Left hindlimb (tissue), 1 donor: Measurements from ENCODE around the gene BCL6.
A peak's percentile ranks its signal among the peaks of the same experiment; 100 is the strongest.

Experiments
- DNase-seq: peaks from one replicate; pipeline ENCODE4 v3.0.0-alpha.2; 2018

The BCL6 gene

DNA sequence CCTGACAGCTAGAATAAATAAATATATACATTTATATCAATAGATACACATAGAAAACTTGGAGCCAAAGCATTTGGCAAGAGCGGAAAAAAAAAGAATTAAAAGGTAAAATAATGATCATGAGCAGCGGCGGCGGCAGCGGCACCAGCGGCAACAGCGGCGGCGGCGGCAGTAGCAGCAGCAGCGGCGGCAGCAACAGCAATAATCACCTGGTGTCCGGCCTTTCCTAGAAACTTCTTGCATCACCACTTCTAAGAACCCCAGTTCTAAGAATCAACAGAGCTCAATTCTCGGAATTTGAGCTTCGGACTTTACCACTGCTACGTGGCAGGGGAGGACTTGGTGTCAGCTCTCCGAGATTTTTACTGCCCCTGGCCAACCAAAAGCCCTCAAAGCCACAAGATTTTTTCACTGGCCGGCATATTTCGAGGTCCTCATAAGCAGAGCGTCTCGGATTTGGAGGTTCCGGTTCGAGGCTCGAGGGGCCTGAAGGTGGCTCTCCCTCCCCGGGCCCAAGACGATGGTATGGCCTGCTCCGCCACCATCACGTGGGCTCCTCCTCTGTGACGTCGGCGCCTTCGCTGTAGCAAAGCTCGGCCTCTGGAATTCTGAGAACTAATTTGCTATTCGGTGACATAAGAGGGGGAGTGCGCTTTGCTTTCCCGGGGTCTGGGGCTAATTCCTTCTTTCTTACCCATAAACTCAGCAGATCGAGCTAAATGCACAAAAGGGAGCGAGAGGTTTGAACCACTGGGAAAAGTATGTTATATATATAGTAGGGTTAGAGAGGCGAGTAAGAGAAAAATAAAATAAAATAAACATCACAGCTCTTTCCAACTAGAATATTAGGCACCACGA, at the start of gene BCL6:
TSS of gene BCL6 (minus strand) at position 268 of the 858 bp plus-strand sequence. CDS start 11,775 bp downstream, outside the sequence.
- DNase-seq, result peak; percentile 96

GRCh38 chr3:187794731-187795130, 49.5 kb upstream of the BCL6 start:
- no peak for DNase-seq

- DNase-seq, result no peak
Observed at GRCh38 chr3:187793618-187794017, 48.4 kb upstream of the BCL6 start.

DNA sequence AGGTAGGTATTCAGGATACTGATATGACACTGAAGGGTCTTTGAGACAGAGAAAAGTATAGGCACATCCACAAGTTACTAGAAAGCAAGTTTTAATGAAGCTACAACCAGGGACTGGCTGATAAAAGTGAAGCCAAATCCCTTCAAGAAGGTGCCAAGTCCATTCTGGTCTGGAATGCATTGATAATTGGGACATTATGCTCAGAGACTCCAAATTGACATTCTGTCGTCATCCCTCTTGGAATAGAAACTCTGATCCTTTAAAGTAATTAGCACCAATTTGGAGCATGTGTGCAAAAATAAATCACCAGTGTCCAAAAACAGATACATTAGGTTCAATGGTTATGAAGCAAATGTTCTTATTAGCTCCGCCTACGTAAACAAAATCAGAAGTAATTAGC, 47.3 kb upstream of the BCL6 start:
- DNase-seq, result no peak

DNA sequence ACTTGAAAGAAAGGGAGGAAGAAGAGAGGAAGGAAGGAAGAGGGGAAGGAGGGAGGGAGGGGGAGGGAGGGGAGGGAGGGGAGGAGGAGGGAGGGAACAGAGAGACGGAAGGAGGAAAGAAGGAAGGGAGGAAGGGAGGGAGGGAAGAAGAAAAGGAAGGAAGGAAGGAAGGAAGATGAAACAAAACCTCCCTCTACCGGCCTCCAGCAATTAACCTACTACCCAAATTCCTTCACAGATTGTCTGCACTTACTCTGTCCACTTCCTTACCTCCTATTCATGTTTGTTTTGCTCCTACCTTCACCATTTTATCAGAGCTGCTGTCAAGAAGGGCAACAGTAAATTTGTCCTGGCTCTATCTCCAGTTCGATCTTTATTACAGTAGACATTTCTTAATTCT, 44.6 kb upstream of the BCL6 start:
- no peak for DNase-seq

- DNase-seq, result no peak
Observed at GRCh38 chr3:187788984-187789857, 44.0 kb upstream of the BCL6 start.

DNA sequence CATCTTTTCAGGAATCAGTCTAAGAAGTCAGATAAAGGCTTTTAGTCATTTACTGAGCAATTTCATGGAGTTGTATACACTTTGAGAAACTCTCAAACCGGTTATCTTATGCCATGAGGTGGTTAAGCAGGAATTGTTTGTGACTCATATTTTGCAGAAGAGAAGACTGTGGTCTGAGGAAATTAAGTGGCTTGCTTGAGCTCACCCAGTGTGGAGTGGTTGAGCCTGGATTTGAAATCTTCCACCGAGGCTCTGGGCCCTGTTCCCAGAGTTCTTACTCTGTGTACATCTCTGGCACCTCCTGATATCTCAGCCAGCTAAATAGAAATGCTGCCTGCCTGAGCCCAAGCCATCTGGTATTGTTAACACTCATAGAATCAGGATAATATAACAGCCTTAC, 37.8 kb upstream of the BCL6 start:
- no peak for DNase-seq

- no peak for DNase-seq
Observed at GRCh38 chr3:187782006-187782405, 36.7 kb upstream of the BCL6 start.

DNA sequence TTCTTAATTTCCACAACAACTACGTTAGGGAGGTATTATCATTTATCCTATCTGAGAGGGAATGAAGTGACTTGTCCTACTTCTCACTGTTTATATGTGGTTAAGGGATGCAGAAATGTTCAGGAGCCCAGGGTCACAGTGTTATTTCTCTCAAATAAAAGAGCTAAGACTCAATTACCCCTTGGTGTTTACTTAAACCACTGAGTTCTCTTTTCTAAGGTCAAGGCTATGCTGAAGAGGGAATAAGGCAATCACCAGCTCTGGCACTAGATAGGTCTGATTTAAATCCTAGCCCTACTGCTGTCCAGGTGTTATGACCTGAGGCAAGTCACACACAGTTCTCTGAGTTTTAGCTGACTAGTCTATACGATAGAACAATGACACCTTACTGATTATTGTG, 35.7 kb upstream of the BCL6 start:
- no peak for DNase-seq

- DNase-seq, result no peak
Observed at GRCh38 chr3:187778726-187779125, 33.5 kb upstream of the BCL6 start.

DNA sequence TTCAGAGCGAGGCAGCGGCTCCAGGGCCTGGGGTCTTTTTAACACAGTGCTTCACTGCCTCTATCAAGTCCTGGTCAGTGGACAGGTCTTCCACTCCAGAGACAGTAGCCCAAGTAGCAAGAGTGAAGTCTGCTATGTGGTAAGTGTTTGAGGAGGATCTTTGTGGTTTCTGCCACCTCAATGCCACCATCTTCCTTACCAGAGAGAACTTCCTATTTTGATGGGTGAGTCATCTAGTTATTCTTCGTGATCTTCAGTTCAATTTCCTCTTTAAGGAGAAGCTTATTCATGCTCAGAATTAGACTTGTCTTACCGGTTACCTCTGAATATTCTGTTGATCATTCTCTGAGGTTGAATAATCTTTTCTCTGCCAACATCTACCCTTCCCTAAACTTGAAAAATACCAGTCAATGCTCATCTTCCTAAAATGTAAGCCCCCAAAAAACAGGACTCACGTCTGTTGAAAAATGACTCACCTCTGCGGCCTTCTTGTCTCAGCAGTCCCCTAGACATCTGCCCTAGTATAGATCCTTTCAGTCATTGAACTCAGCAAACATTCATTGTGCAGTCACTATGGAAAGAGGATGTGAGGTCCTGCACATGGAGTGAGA, 32.2 kb upstream of the BCL6 start:
- DNase-seq, result no peak

DNA sequence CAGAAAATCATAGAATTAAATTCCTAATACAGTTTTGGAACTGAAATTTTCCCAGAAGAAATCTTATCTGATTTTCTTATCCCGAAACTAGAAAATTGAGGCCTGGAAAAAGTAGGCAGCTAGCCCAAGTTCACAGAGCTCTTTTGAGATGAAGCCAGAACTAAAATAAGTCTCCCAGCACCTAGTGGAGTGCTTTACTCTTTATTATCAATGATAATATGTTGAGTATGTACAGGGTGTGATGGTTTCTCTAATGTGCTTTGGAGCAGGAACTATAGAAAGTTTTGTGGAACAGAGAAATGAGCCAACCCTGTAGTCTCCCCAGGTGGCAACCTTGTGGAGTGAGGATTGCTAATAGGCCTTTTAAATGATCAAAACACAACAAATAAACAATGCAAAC, 30.3 kb upstream of the BCL6 start:
- DNase-seq, result no peak

DNA sequence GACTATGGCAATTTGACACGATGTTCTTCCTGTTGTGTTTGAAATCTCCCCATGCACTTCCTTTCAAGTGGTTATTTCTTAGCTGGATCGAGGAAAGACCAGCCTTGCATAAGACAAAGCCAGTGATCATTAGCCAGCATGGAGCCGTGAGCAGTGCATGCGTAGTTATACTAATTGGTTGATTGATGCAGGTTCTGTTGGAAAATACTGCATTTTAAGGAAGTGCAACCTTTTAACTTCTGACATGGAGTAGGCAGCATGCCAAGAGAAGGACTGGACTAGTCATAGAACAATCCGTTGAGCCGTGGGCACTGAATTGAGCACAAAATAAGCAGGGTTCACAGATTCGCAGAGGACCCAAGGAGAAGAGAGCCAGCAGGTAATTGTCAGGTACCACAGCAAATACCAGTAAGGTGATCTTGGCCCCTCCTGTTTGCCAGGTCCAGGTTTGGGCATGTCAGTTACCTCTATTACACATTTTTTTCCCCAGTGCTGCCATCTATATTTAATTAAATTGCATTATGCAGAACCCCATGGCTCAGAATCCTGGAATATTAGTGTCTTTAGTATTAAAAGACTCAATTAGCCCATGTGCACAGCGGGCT, 29.0 kb upstream of the BCL6 start:
- no peak for DNase-seq

GRCh38 chr3:187773233-187774184, 28.2 kb upstream of the BCL6 start:
- no peak for DNase-seq

DNA sequence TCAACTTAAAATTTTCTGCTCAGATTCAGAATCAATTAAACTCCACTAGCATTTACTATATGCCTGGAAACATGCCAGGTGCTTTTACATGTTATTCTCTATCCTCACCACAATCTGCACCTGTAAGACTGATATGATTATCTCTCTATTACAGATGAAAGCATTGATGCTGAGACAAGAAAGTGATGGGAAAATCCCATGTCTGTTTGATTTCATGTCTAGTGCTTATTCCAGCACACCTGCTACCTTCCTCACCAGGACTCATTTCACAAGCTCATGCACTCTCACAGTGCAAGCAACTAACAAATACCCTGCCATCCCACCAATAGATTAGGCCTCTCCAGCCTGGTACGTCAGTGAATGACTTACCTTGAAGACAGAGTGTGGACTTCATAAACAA, 25.0 kb upstream of the BCL6 start:
- no peak for DNase-seq

GRCh38 chr3:187769771-187770170, 24.5 kb upstream of the BCL6 start:
- DNase-seq, result no peak

DNA sequence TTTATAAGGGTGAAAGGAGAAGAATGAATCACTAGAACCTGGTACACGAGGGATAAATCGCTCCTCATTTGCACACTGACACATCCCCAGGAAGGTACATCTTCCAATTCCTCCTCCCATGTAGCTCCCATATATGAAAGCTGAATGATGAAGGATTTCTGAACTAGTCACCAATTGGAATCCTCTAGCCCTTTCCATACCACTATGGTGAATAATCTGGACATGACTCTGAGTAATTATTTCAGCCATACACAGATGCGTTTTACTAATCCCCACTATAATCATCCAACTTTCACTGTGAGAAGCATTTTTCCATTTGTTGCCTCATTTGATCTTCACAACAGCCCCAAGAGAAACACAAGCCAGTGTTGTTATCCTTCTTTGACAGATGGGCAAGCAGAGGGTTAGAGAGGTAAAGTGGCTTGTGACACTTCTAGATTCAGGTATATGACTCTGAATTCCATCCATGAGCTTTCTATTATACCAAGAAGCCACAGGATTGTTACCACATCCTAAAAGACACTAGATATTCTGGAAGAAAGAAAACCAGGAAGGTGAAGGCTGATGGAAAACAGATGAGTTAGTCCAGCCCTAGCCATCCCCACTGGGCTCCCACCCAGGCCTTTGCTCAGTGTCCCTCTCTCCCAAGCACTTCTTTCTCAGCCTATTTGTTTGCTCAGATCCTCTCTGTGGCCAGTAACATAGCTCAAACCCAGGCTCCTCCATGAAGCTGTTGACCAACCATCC, 22.2 kb upstream of the BCL6 start:
- DNase-seq, result no peak

GRCh38 chr3:187765342-187765741, 20.1 kb upstream of the BCL6 start:
- DNase-seq, result no peak

DNA sequence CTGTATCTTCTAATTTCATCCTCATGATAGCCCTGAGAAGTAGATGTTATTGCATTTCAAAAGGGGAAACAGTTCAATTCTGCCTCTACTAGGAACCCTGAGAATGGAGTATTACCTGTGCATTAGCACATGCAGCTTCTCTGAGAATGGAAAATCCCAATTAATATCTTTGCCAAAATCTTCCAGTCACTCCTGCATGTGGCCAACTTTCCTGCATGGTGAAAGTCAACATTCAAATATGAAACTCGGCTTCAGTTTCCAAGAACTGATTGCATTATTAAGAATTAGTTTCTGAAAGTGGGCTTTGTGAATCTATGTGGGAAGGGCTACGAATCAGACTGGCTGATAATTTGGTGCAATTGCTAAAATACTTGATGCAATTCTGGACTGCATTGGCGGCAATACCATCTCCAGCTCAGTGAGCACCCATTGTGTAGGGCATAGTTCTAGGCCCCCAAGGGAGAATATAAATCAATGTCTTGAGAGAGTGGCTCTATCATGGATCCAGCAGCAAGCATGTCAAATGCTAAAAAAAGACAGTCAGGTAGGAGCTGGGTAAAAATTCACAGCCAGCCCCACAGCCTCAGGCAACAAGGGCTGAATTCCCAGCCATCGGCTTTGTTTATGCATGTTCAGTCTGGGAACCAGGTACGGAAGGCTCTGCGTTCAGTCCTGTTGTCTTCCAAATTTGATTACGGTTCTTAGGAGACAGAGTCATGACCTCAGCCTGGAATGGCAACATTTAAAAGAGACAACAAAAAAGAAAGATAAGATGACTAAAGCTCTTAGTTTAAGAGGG, 18.8 kb upstream of the BCL6 start:
- DNase-seq, result no peak

GRCh38 chr3:187762792-187763191, 17.5 kb upstream of the BCL6 start:
- no peak for DNase-seq
